WI38 (cell line): ENCODE results near the gene CHD6.

Experiments
- H3K4me3 ChIP-seq: 2 replicates; pipeline ENCODE4 v1.5.1; 2011; ENCODE audit warnings: low read depth, mild to moderate bottlenecking, control low read depth, low read length
- CTCF ChIP-seq: IDR thresholded peaks from 2 replicates; pipeline ENCODE4 v1.5.1; 2012; ENCODE audit warnings: low read depth, mild to moderate bottlenecking, control low read depth, low read length

The CHD6 gene

GRCh38 chr20:41532935-41533334 lies 85.2 kb downstream of the CHD6 start:
- TF ChIP-seq CTCF: no peak
- H3K4me3 ChIP-seq: no peak overlapping the region

- H3K4me3 ChIP-seq: no peak overlapping the region
- TF ChIP-seq CTCF: no peak
Observed at GRCh38 chr20:41531518-41532275, 86.5 kb downstream of the CHD6 start.

GRCh38 chr20:41530923-41531322 lies 87.3 kb downstream of the CHD6 start:
- no peak for TF ChIP-seq CTCF
- no peak overlapping the region for H3K4me3 ChIP-seq

- no peak for TF ChIP-seq CTCF
- no peak overlapping the region for H3K4me3 ChIP-seq
Observed at GRCh38 chr20:41526327-41526726, 91.8 kb downstream of the CHD6 start.

- no peak for TF ChIP-seq CTCF
- no peak overlapping the region for H3K4me3 ChIP-seq
Observed at GRCh38 chr20:41524980-41525613, 93.1 kb downstream of the CHD6 start.

- TF ChIP-seq CTCF: no peak
- no peak overlapping the region for H3K4me3 ChIP-seq
Observed at GRCh38 chr20:41523857-41524256, 94.3 kb downstream of the CHD6 start.

GRCh38 chr20:41513829-41514228 lies 104.3 kb downstream of the CHD6 start:
- no peak for TF ChIP-seq CTCF

More at GRCh38 chr20:41513829-41514228, 104.3 kb downstream of the CHD6 start:
- no peak overlapping the region for H3K4me3 ChIP-seq
